Lower leg skin (tissue), 3 donors: ENCODE measurements around the gene UBAC2.

Source experiments
- POLR2A ChIP-seq, 2 donors: fragments of 450-650 bp; IDR thresholded peaks; one replicate each; pipeline ENCODE4 v1.6.1; 2016 to 2017; ENCODE audit warnings: antibody characterized with exemption in 2 of 2, mild to moderate bottlenecking in 1 of 2, moderate library complexity in 1 of 2
- TF ChIP-seq, protein P1 (sequence below), 3 donors: fragments of 450-650 bp; IDR thresholded peaks; one replicate each; pipeline ENCODE4 v1.5.1; 2016; ENCODE audit warnings: antibody characterized with exemption in 3 of 3, mild to moderate bottlenecking in 3 of 3, moderate library complexity in 2 of 3

DNA sequence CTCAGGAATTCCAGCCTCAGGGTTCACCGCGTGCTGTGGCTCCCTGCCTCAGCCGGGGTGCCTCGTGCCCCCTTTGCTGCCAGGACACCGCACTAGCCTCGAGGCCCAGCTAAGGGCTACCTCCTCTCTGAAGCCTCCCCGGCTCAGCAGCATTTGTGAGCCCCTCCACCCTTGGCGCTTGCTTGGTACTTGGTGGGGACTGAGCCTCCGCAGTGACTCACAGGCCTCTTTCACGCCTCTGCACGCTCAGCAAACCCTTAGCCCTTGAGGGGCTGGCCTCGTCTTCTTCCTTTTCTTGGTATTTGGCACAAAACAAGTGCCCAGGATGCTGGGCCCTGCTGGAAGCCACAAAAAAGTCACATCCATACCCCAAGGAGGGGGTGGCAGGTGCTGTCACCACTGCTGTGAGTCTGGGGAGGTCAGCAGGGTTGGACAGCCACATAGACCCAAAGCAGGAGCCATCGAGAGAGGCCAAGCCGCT is 215.2 kb downstream of the UBAC2 start:
- TF ChIP-seq, protein P1, sequence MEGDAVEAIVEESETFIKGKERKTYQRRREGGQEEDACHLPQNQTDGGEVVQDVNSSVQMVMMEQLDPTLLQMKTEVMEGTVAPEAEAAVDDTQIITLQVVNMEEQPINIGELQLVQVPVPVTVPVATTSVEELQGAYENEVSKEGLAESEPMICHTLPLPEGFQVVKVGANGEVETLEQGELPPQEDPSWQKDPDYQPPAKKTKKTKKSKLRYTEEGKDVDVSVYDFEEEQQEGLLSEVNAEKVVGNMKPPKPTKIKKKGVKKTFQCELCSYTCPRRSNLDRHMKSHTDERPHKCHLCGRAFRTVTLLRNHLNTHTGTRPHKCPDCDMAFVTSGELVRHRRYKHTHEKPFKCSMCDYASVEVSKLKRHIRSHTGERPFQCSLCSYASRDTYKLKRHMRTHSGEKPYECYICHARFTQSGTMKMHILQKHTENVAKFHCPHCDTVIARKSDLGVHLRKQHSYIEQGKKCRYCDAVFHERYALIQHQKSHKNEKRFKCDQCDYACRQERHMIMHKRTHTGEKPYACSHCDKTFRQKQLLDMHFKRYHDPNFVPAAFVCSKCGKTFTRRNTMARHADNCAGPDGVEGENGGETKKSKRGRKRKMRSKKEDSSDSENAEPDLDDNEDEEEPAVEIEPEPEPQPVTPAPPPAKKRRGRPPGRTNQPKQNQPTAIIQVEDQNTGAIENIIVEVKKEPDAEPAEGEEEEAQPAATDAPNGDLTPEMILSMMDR (IDR thresholded peaks at IDR 0.05), result no peak
- TF ChIP-seq POLR2A (IDR thresholded peaks at IDR 0.05), result no peak
